GM21381 (cell line): Measurements from ENCODE around the gene CPED1.
"Not testable (repeated sequence)": the region's sequence is repeated elsewhere in the genome, so short reads cannot be mapped to it uniquely, and the experiment has no call there.

Experiments
- ATAC-seq: cut with Tn5 transposase; IDR thresholded peaks from one replicate; pipeline ENCODE4 v1.9.1; 2021; ENCODE audit warnings: mild to moderate bottlenecking, moderate library complexity; ENCODE audit not compliant: unreplicated experiment

The CPED1 gene

GRCh38 chr7:120994512-120995410, 6.2 kb downstream of the CPED1 start:
- ATAC-seq: no peak

GRCh38 chr7:120995654-120996053, 7.1 kb downstream of the CPED1 start:
- ATAC-seq: no peak

- ATAC-seq: no peak
Measured at GRCh38 chr7:120996333-120996987, 7.9 kb downstream of the CPED1 start.

GRCh38 chr7:120996988-120997345, 8.5 kb downstream of the CPED1 start:
- ATAC-seq: no peak

- no peak for ATAC-seq
Measured at GRCh38 chr7:120997882-120998474, 9.5 kb downstream of the CPED1 start.

- ATAC-seq: no peak
Measured at GRCh38 chr7:120998520-120998919, 10.0 kb downstream of the CPED1 start.

- no peak for ATAC-seq
Measured at GRCh38 chr7:120998996-120999565, 10.6 kb downstream of the CPED1 start.

GRCh38 chr7:121000081-121000983, 11.8 kb downstream of the CPED1 start:
- ATAC-seq: no peak

GRCh38 chr7:121001234-121001906, 12.9 kb downstream of the CPED1 start:
- ATAC-seq: no peak

- no peak for ATAC-seq
Measured at GRCh38 chr7:121002048-121002756, 13.7 kb downstream of the CPED1 start.

GRCh38 chr7:121002757-121003200, 14.3 kb downstream of the CPED1 start:
- ATAC-seq: no peak

GRCh38 chr7:121003986-121004685, 15.6 kb downstream of the CPED1 start:
- ATAC-seq: no peak

- not testable (repeated sequence) for ATAC-seq
Measured at GRCh38 chr7:121005058-121005457, 16.5 kb downstream of the CPED1 start.

- no peak for ATAC-seq
Measured at GRCh38 chr7:121005996-121006584, 17.6 kb downstream of the CPED1 start.

- ATAC-seq: no peak
Measured at GRCh38 chr7:121006711-121007315, 18.3 kb downstream of the CPED1 start.

GRCh38 chr7:121008816-121009215, 20.3 kb downstream of the CPED1 start:
- no peak for ATAC-seq

GRCh38 chr7:121011401-121011800, 22.9 kb downstream of the CPED1 start:
- no peak for ATAC-seq
